ENCODE results near the gene SLC38A2.
A peak's percentile ranks its signal among the peaks of the same experiment; 100 is the strongest.

The SLC38A2 gene

GRCh38 chr12:46377678-46378077, 5.1 kb upstream of the SLC38A2 start:
- H3K4me3 ChIP-seq (replicated peaks; ENCODE audit: low read depth, low read length), result no peak overlapping the region
- no peak for DNase-seq (ENCODE audit: low read depth)
- TF ChIP-seq, protein P1, sequence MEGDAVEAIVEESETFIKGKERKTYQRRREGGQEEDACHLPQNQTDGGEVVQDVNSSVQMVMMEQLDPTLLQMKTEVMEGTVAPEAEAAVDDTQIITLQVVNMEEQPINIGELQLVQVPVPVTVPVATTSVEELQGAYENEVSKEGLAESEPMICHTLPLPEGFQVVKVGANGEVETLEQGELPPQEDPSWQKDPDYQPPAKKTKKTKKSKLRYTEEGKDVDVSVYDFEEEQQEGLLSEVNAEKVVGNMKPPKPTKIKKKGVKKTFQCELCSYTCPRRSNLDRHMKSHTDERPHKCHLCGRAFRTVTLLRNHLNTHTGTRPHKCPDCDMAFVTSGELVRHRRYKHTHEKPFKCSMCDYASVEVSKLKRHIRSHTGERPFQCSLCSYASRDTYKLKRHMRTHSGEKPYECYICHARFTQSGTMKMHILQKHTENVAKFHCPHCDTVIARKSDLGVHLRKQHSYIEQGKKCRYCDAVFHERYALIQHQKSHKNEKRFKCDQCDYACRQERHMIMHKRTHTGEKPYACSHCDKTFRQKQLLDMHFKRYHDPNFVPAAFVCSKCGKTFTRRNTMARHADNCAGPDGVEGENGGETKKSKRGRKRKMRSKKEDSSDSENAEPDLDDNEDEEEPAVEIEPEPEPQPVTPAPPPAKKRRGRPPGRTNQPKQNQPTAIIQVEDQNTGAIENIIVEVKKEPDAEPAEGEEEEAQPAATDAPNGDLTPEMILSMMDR (IDR thresholded peaks at IDR 0.05; ENCODE audit: low read length, missing control alignments), result no peak

- TF ChIP-seq, protein P1 (IDR thresholded peaks at IDR 0.05; ENCODE audit: low read length, missing control alignments), result no peak
- DNase-seq (ENCODE audit: low read depth), result no peak
- H3K4me3 ChIP-seq (replicated peaks; ENCODE audit: low read depth, low read length), result no peak overlapping the region
Measured at GRCh38 chr12:46376579-46376978, 4.0 kb upstream of the SLC38A2 start.

DNA sequence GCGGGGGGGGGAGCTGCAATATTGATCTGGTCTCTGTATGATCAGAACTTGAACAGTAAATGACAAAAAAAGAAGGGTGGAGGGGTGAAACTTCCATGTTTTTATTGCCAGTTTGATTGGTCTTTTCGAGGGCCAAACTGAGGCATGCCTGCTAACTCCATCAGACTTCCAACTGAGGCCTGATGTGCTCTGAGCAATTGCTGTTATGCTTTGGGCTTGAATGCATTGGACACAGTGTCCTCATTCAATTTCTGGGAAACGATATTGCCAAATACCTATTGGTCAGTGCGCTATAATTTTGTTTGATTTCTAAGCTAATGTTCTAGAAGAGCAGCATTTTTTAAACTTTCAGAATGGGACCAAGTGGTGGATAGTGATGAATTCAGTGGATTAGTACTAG, 2.1 kb upstream of the SLC38A2 start:
- no peak overlapping the region for H3K4me3 ChIP-seq (replicated peaks; ENCODE audit: low read depth, low read length)
- DNase-seq (ENCODE audit: low read depth), result no peak
- TF ChIP-seq, protein P1 (IDR thresholded peaks at IDR 0.05; ENCODE audit: low read length, missing control alignments), result no peak

- TF ChIP-seq, protein P1 (IDR thresholded peaks at IDR 0.05; ENCODE audit: low read length, missing control alignments), result no peak
- DNase-seq (ENCODE audit: low read depth), result no peak
- no peak overlapping the region for H3K4me3 ChIP-seq (replicated peaks; ENCODE audit: low read depth, low read length)
Measured at GRCh38 chr12:46374310-46374709, 1.7 kb upstream of the SLC38A2 start.

DNA sequence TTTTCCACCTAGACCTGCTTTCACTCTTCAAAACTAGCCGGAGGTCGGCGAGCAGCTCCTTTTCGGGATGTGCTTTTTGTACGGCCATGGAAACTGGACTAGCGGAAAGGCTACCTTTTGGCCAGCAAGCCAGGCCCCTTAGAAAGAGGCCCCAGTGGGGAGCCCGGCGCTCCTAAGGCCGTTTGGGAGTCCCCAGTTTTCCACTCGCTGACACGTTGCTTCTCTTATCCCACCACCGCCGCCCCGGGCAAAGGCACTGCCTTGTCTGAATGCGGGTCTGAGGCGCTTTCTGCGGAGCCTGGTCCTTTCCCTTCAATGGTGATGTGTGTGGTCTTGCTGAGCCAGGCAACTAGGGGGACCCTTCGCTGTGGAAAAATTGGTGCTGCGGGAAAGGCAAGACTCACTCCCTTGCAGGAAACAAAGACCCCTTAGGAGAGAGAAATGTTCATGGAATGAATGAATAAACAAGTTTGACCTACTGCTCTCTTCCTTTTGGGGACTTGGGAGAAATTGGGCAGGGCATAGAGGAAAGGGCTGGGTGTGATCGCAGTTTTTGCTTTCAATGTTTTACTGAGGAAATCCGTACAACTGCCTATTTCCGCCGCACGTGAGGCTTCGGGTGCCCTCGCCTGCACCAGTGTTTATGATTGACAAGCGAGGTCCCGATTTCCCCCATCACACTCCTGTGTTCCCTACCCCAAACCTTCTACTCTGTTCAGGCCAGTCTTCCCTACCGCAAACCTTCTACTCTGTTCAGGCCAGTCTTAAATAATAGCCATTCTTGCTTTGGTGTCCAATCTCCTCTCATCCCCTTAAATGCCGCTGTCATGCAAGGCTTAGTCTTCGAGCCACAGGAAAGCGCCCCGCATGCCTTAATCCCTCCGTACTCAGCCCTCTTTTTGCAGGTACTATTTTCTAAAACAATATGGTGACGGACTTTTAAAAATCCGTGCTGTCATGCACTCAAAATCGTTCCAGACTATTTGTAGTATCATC, 1.0 kb upstream of the SLC38A2 start:
- peak; percentile 65 for DNase-seq (ENCODE audit: low read depth)
- H3K4me3 ChIP-seq (replicated peaks; ENCODE audit: low read depth, low read length), result peak overlapping the region; percentile 88
- TF ChIP-seq, protein P1 (IDR thresholded peaks at IDR 0.05; ENCODE audit: low read length, missing control alignments), result peak; percentile 29

GRCh38 chr12:46371718-46372543, 642 bp downstream of the SLC38A2 start:
- H3K4me3 ChIP-seq (replicated peaks; ENCODE audit: low read depth, low read length), result peak overlapping the region; percentile 88
- TF ChIP-seq, protein P1 (IDR thresholded peaks at IDR 0.05; ENCODE audit: low read length, missing control alignments), result no peak
- peak; percentile 70 for DNase-seq (ENCODE audit: low read depth)
